HUDEP-2 (cell line): ENCODE results near the gene REPS1.

ENCODE experiments used
- DNase-seq, 76 experiments: peaks; one replicate each; lab custom pipeline; 2025; ENCODE audit not compliant: unreplicated experiment in 76 of 76; lab: John Stamatoyannopoulos, UW

The REPS1 gene

GRCh38 chr6:138865480-138866109 lies 122.5 kb downstream of the REPS1 start:
- DNase-seq: no peak

GRCh38 chr6:138864343-138864890 lies 123.6 kb downstream of the REPS1 start:
- DNase-seq: no peak

GRCh38 chr6:138863321-138863720 lies 124.7 kb downstream of the REPS1 start:
- DNase-seq: no peak

GRCh38 chr6:138862456-138862855 lies 125.6 kb downstream of the REPS1 start:
- DNase-seq: no peak

- DNase-seq: no peak
Observed at GRCh38 chr6:138857775-138858174, 130.3 kb downstream of the REPS1 start.

- no peak for DNase-seq
Observed at GRCh38 chr6:138856654-138857053, 131.4 kb downstream of the REPS1 start.
